Breast epithelium (tissue), 4 donors: Measurements from ENCODE around the gene CRY2. TPM values are rescaled to one million over a fixed set of nuclear protein-coding genes. Genes with fewer than 3 reads are reported as not detected.

Experiments
- DNase-seq, 2 donors: peaks; one replicate each; pipeline ENCODE4 v3.0.0-alpha.2; 2019; ENCODE audit warnings: low spot score in 2 of 2
- H3K27ac ChIP-seq, 2 donors: fragments of 200-600 bp; sonication (generic) in 1 of 2; one replicate each; pipeline ENCODE4 v1.5.1; 2016 to 2019; ENCODE audit warnings: mild to moderate bottlenecking in 1 of 2
- H3K27me3 ChIP-seq, 2 donors: fragments of 200-600 bp; sonication (generic) in 1 of 2; one replicate each; pipeline versions ENCODE4 v1.5.1 to v1.6.0; 2017 to 2019; ENCODE audit warnings: control low read depth in 1 of 2, mild to moderate bottlenecking in 1 of 2
- H3K36me3 ChIP-seq: fragments of 200-600 bp; one replicate; pipeline ENCODE4 v1.5.1; 2019
- H3K4me1 ChIP-seq, 2 donors: fragments of 200-600 bp; sonication (generic); one replicate each; pipeline ENCODE4 v1.5.1; 2016 to 2019; ENCODE audit warnings: control low read depth in 1 of 2
- H3K4me3 ChIP-seq, 3 donors: fragments of 200-600 bp; sonication (generic); 1 replicate in 2 of 3; 2 replicates in 1 of 3; pipeline ENCODE4 v1.5.1; 2016 to 2019; ENCODE audit warnings: mild to moderate bottlenecking in 3 of 3, moderate library complexity in 2 of 3
- H3K9me3 ChIP-seq, 2 donors: fragments of 200-600 bp; sonication (generic) in 1 of 2; one replicate each; pipeline ENCODE4 v1.5.1; 2016 to 2019; ENCODE audit warnings: control low read depth in 1 of 2
- POLR2A ChIP-seq: fragments of 450-650 bp; IDR thresholded peaks from one replicate; pipeline ENCODE4 v1.6.1; 2016; ENCODE audit warnings: antibody characterized with exemption, mild to moderate bottlenecking, moderate library complexity
- POLR2AphosphoS5 ChIP-seq, 3 donors: sonication (generic); formaldehyde crosslinking; IDR thresholded peaks; one replicate each; pipeline ENCODE4 v1.6.1; 2017; ENCODE audit warnings: antibody characterized with exemption in 3 of 3
- intact Hi-C: fragments of 100-400 bp; cut with DNase I; formaldehyde crosslinking; loops from one replicate; pipeline ENCODE4 v1.15.1; 2023; ENCODE audit warnings: low total_unique reads
- total RNA-seq, 3 donors: library from RNA; depleted of rRNA; stranded (reverse); fragments of >200 nt; gene quantifications; one replicate each; pipeline ENCODE4 v1.1.0, GENCODE V29; 2016
- TF ChIP-seq, protein P1 (sequence below), 3 donors: fragments of 450-650 bp; IDR thresholded peaks; one replicate each; pipeline ENCODE4 v1.5.1; 2016 to 2017; ENCODE audit warnings: antibody characterized with exemption in 3 of 3, mild to moderate bottlenecking in 3 of 3, moderate library complexity in 3 of 3

The CRY2 gene
- total RNA-seq, 3 donors from 2014 or later, result 44.2 to 54.1 (median 44.3) TPM

GRCh38 chr11:45886816-45887520 is 39.7 kb downstream of the CRY2 start:
- H3K4me3 ChIP-seq, result no peak overlapping the region
- no peak overlapping the region for H3K27ac ChIP-seq
- no peaks in the 10 kb centered on the region for H3K27me3 ChIP-seq
- DNase-seq, result no peak
- H3K9me3 ChIP-seq, result no peaks in the 10 kb centered on the region
- H3K36me3 ChIP-seq, result no peaks in the 10 kb centered on the region
- intact Hi-C loops, result no loop called here
- no peaks in the 10 kb centered on the region for H3K4me1 ChIP-seq
- no peak for TF ChIP-seq POLR2AphosphoS5 (IDR thresholded peaks at IDR 0.05)
- no peak for TF ChIP-seq POLR2A
- TF ChIP-seq, protein P1, sequence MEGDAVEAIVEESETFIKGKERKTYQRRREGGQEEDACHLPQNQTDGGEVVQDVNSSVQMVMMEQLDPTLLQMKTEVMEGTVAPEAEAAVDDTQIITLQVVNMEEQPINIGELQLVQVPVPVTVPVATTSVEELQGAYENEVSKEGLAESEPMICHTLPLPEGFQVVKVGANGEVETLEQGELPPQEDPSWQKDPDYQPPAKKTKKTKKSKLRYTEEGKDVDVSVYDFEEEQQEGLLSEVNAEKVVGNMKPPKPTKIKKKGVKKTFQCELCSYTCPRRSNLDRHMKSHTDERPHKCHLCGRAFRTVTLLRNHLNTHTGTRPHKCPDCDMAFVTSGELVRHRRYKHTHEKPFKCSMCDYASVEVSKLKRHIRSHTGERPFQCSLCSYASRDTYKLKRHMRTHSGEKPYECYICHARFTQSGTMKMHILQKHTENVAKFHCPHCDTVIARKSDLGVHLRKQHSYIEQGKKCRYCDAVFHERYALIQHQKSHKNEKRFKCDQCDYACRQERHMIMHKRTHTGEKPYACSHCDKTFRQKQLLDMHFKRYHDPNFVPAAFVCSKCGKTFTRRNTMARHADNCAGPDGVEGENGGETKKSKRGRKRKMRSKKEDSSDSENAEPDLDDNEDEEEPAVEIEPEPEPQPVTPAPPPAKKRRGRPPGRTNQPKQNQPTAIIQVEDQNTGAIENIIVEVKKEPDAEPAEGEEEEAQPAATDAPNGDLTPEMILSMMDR (IDR thresholded peaks at IDR 0.05), result no peak

- no peak overlapping the region for H3K4me3 ChIP-seq
- no peaks in the 10 kb centered on the region for H3K36me3 ChIP-seq
- no peak for DNase-seq
Measured at GRCh38 chr11:45887587-45887986, 40.3 kb downstream of the CRY2 start.

GRCh38 chr11:45889555-45889954 is 42.3 kb downstream of the CRY2 start:
- DNase-seq, result no peak
- Histone ChIP-seq H3K27me3 (no peaks in the 10 kb centered on the region), H3K36me3 (no peaks in the 10 kb centered on the region), H3K4me3 (no peak overlapping the region), H3K27ac (no peak overlapping the region), H3K4me1 (no peaks in the 10 kb centered on the region), H3K9me3 (no peaks in the 10 kb centered on the region)
- TF ChIP-seq, protein P1 (IDR thresholded peaks at IDR 0.05), result no peak
- TF ChIP-seq POLR2A (no peak), POLR2AphosphoS5 (IDR thresholded peaks at IDR 0.05) (no peak)
- intact Hi-C loops, result no loop called here

More at GRCh38 chr11:45887587-45887986, 40.3 kb downstream of the CRY2 start:
- no peaks in the 10 kb centered on the region for H3K4me1 ChIP-seq
- H3K9me3 ChIP-seq, result no peaks in the 10 kb centered on the region
- H3K27me3 ChIP-seq, result no peaks in the 10 kb centered on the region
- no peak for TF ChIP-seq POLR2AphosphoS5 (IDR thresholded peaks at IDR 0.05)
- H3K27ac ChIP-seq, result no peak overlapping the region
- intact Hi-C loops, result no loop called here

- Histone ChIP-seq H3K9me3 (no peaks in the 10 kb centered on the region), H3K4me1 (no peaks in the 10 kb centered on the region), H3K4me3 (no peak overlapping the region), H3K27ac (no peak overlapping the region), H3K27me3 (no peaks in the 10 kb centered on the region), H3K36me3 (no peaks in the 10 kb centered on the region)
- TF ChIP-seq POLR2AphosphoS5 (IDR thresholded peaks at IDR 0.05), result no peak
- TF ChIP-seq, protein P1 (IDR thresholded peaks at IDR 0.05), result no peak
- no peak for TF ChIP-seq POLR2A
- no peak for DNase-seq
- intact Hi-C loops, result no loop called here
Measured at GRCh38 chr11:45889966-45890365, 42.7 kb downstream of the CRY2 start.

DNA sequence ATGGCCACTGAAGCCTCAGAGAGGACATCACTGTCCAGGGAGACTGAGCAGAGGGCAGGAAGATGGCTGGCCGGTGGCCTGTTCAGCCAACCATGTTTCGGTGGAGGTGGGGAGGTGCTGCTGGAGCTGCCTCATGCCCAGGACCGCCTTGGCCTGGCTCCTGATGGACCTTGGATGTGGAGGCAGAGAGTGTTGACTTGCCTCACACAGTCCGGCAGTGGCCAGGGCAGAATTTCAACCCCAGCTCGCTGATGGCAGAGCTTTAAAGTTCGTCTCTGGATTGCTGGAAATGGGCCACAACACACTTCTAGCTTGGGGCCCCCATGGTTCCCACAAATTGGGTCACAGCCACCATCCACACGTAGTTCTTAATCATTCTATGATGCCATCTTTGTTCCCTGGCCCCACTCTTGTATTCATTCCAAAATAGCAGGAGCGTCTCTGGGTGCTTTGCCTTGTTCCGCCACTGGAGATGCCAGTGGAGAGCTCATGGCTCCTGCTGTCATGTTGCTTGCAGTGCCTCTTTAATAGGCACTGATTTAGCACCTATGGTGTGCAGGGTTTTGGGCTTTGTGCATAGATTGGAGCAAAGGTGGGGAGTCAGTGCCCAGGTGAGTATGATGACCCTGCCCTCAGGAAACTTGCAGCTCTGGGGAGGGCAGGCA is 43.7 kb downstream of the CRY2 start:
- H3K4me3 ChIP-seq, result no peak overlapping the region
- H3K4me1 ChIP-seq, result no peaks in the 10 kb centered on the region
- intact Hi-C loops, result no loop called here
- no peaks in the 10 kb centered on the region for H3K9me3 ChIP-seq
- no peak overlapping the region for H3K27ac ChIP-seq
- H3K36me3 ChIP-seq, result no peaks in the 10 kb centered on the region
- DNase-seq, result no peak
- H3K27me3 ChIP-seq, result no peaks in the 10 kb centered on the region
- TF ChIP-seq, protein P1 (IDR thresholded peaks at IDR 0.05), result no peak
- no peak for TF ChIP-seq POLR2AphosphoS5 (IDR thresholded peaks at IDR 0.05)
- TF ChIP-seq POLR2A, result no peak
